B cell (primary cell): ENCODE measurements around the gene RBP3. TPM values are rescaled to one million over a fixed set of nuclear protein-coding genes. Genes with fewer than 3 reads are reported as not detected.

Source experiments
- ATAC-seq: fragments of 200-7000 bp; cut with Tn5 transposase; one replicate; pipeline ENCODE4 v1.10.0; 2021; ENCODE audit warnings: low read depth, mild to moderate bottlenecking, moderate number of reproducible peaks, moderate library complexity
- CTCF ChIA-PET: fragments of 350-600 bp; sonication (Branson Sonifier 250); formaldehyde crosslinking; loops from one replicate; lab custom pipeline; 2021; ENCODE audit warnings: antibody characterized with exemption, inconsistent platforms; lab: Charles Lee
- POLR2A ChIA-PET: fragments of 350-600 bp; sonication (Branson Sonifier 250); formaldehyde crosslinking; loops from one replicate; lab custom pipeline; 2021; ENCODE audit warnings: antibody characterized with exemption; lab: Charles Lee
- DNase-seq: peaks from one replicate; pipeline ENCODE4 v3.0.0; 2013
- H2AFZ ChIP-seq: 2 replicates; pipeline ENCODE4 v1.6.1; 2012; ENCODE audit warnings: mild to moderate bottlenecking, low read depth, low read length; ENCODE audit not compliant: insufficient read depth, poor library complexity, severe bottlenecking
- H3K27ac ChIP-seq, 2 donors: 1 replicate in 1 of 2; 2 replicates in 1 of 2; pipeline ENCODE4 v1.5.1; 2012 to 2013; ENCODE audit warnings: low read length in 2 of 2, mild to moderate bottlenecking in 2 of 2, moderate library complexity in 1 of 2
- H3K27me3 ChIP-seq, 4 experiments: fragments of 200-600 bp in 1 of 4; sonication (generic) in 1 of 4; replicated peaks in 1 of 4; 1 replicate in 2 of 4; 2 replicates in 2 of 4; pipeline versions ENCODE4 v1.6.1 to v1.7.0; 2013 to 2016; ENCODE audit warnings: low read length in 3 of 4, mild to moderate bottlenecking in 2 of 4, mixed read lengths in 1 of 4, moderate library complexity in 1 of 4; ENCODE audit not compliant: insufficient read depth in 4 of 4, control insufficient read depth in 3 of 4; ENCODE audit errors: control extremely low read depth in 1 of 4
- H3K36me3 ChIP-seq, 2 experiments: replicated peaks in 1 of 2; 1 replicate in 1 of 2; 2 replicates in 1 of 2; pipeline versions ENCODE4 v1.6.1 to v1.7.1; 2013; ENCODE audit warnings: low read length in 1 of 2; ENCODE audit not compliant: insufficient read depth in 2 of 2, control insufficient read depth in 1 of 2; ENCODE audit errors: control extremely low read depth in 1 of 2, extremely low read depth in 1 of 2
- H3K4me1 ChIP-seq, 2 donors: fragments of 200-600 bp in 1 of 2; sonication (generic) in 1 of 2; 1 replicate in 1 of 2; 2 replicates in 1 of 2; pipeline versions ENCODE4 v1.5.1 to v1.6.1; 2013 to 2017; ENCODE audit warnings: low read length in 2 of 2; ENCODE audit not compliant: control insufficient read depth in 2 of 2, insufficient read depth in 2 of 2
- H3K4me2 ChIP-seq: replicated peaks from 2 replicates; pipeline ENCODE3; 2012; ENCODE audit warnings: mild to moderate bottlenecking, low read depth, low read length; ENCODE audit not compliant: poor library complexity, severe bottlenecking
- H3K4me3 ChIP-seq, 5 experiments: fragments of 200-600 bp in 1 of 5; sonication (generic) in 1 of 5; 1 replicate in 3 of 5; 2 replicates in 2 of 5; pipeline versions ENCODE4 v1.5.1 to v1.7.0; 2011 to 2016; ENCODE audit warnings: low read length in 4 of 5, mild to moderate bottlenecking in 4 of 5, low read depth in 2 of 5, control low read depth in 1 of 5, moderate library complexity in 1 of 5; ENCODE audit not compliant: insufficient read depth in 1 of 5; ENCODE audit errors: control extremely low read depth in 1 of 5, extremely low read depth in 1 of 5
- H3K79me2 ChIP-seq: fragments of 200-600 bp; sonication (generic); one replicate; pipeline ENCODE4 v1.6.0; 2016; ENCODE audit warnings: low read length; ENCODE audit not compliant: control insufficient read depth, insufficient read depth
- H3K9ac ChIP-seq: fragments of 200-600 bp; sonication (generic); 2 replicates; pipeline ENCODE4 v1.6.1; 2017; ENCODE audit warnings: mild to moderate bottlenecking, low read length, moderate library complexity
- H3K9me3 ChIP-seq, 3 donors: one replicate each; pipeline versions ENCODE4 v1.6.1 to v1.7.1; 2013; ENCODE audit warnings: low read length in 2 of 3; ENCODE audit not compliant: control insufficient read depth in 2 of 3, insufficient read depth in 1 of 3; ENCODE audit errors: control extremely low read depth in 1 of 3
- H4K20me1 ChIP-seq: 2 replicates; pipeline ENCODE4 v1.6.0; 2012; ENCODE audit warnings: mild to moderate bottlenecking, low read length; ENCODE audit not compliant: insufficient read depth, control insufficient read depth, poor library complexity, severe bottlenecking
- H3K27ac Mint-ChIP-seq: one replicate; pipeline ENCODE4 v1.8.0; 2021; ENCODE audit warnings: mixed read lengths
- H3K27me3 Mint-ChIP-seq: one replicate; pipeline ENCODE4 v1.8.0; 2021; ENCODE audit warnings: mixed read lengths
- H3K4me1 Mint-ChIP-seq: one replicate; pipeline ENCODE4 v1.8.0; 2021; ENCODE audit warnings: mixed read lengths
- H3K4me3 Mint-ChIP-seq: one replicate; pipeline ENCODE4 v1.8.0; 2021; ENCODE audit warnings: mixed read lengths
- H3K9me3 Mint-ChIP-seq: one replicate; pipeline ENCODE4 v1.8.0; 2022; ENCODE audit warnings: mixed read lengths; ENCODE audit not compliant: insufficient read depth
- CTCF ChIP-seq: fragments of 200-600 bp; IDR thresholded peaks from one replicate; pipeline ENCODE4 v1.8.0; 2022; ENCODE audit warnings: antibody characterized with exemption, mild to moderate bottlenecking
- EZH2 ChIP-seq: IDR thresholded peaks from 2 replicates; pipeline ENCODE4 v1.6.1; 2012; ENCODE audit warnings: borderline replicate concordance, low read depth, mild to moderate bottlenecking, moderate library complexity, low read length; ENCODE audit not compliant: insufficient read depth, poor library complexity, severe bottlenecking
- WGBS: methylation state at CpG from one replicate; pipeline ENCODE4 v1.1.5; 2013; ENCODE audit warnings: missing lambda C conversion rate; ENCODE audit not compliant: insufficient coverage; 5-methylcytosine and 5-hydroxymethylcytosine counted together
- intact Hi-C: fragments of 100-400 bp; cut with micrococcal nuclease; formaldehyde crosslinking; loops from one replicate; pipeline ENCODE4 v1.10.0; 2022
- polyA plus RNA-seq: library from polyadenylated mRNA; depleted of rRNA; stranded (reverse); fragments of >200 nt; gene quantifications from 2 replicates; pipeline ENCODE4 v1.2.3, GENCODE V29; 2012
- total RNA-seq, 2 donors: library from RNA; stranded (reverse); fragments of 120-200 nt in 1 of 2; gene quantifications; 1 replicate in 1 of 2; 2 replicates in 1 of 2; pipeline versions ENCODE4 v1.2.3 to v1.2.4, GENCODE V29; 2013 to 2022

RBP3 gene
- total and polyA plus RNA-seq, 2 donors (not counting 1 experiment from before 2014, with no cell fraction given), result not detected

- Mint-ChIP-seq H3K4me1 (no peaks in the 10 kb centered on the region), H3K27ac (no peak overlapping the region), H3K4me3 (no peak overlapping the region), H3K27me3 (peaks cover 5% of the 10 kb centered on the region), H3K9me3 (no peaks in the 10 kb centered on the region)
- WGBS, result 77% methylated on average over 3 of the region's 4 CpGs
- Histone ChIP-seq H3K36me3 (no peaks in the 10 kb centered on the region), H3K27ac (no peak overlapping the region), H3K9me3 (no peaks in the 10 kb centered on the region), H3K9ac (no peak overlapping the region), H3K4me2 (no peak overlapping the region), H4K20me1 (no peaks in the 10 kb centered on the region), H3K4me1 (no peaks in the 10 kb centered on the region), H3K79me2 (no peaks in the 10 kb centered on the region), H3K27me3 (no peaks in the 10 kb centered on the region), H2AFZ (no peak overlapping the region), H3K4me3 (no peak overlapping the region)
- POLR2A ChIA-PET, result no interaction called here
- intact Hi-C loops, result no loop called here
- no peak for DNase-seq
- TF ChIP-seq EZH2, result no peak
- CTCF ChIA-PET, result no interaction called here
- no peak for ATAC-seq
Measured at GRCh38 chr10:47347303-47347675, 874 bp upstream of the RBP3 start.

GRCh38 chr10:47348661-47349470, 703 bp downstream of the RBP3 start:
- Histone ChIP-seq H3K4me1 (no peaks in the 10 kb centered on the region), H3K79me2 (no peaks in the 10 kb centered on the region), H3K27me3 (no peaks in the 10 kb centered on the region), H3K4me3 (no peak overlapping the region), H3K36me3 (no peaks in the 10 kb centered on the region), H3K4me2 (no peak overlapping the region), H3K27ac (no peak overlapping the region), H2AFZ (no peak overlapping the region), H3K9ac (no peak overlapping the region), H3K9me3 (no peaks in the 10 kb centered on the region), H4K20me1 (no peaks in the 10 kb centered on the region)
- TF ChIP-seq EZH2 (no peak), CTCF (no peak)
- ATAC-seq (no peak), DNase-seq (no peak)
- intact Hi-C loops, result no loop called here
- Mint-ChIP-seq H3K4me3 (no peak overlapping the region), H3K4me1 (no peaks in the 10 kb centered on the region), H3K27ac (no peak overlapping the region), H3K9me3 (no peaks in the 10 kb centered on the region), H3K27me3 (no peaks in the 10 kb centered on the region)
- CTCF ChIA-PET, result no interaction called here
- WGBS, result 89% methylated on average over 35 of the region's 36 CpGs
- POLR2A ChIA-PET, result no interaction called here
